Vagina (tissue), 2 donors: ENCODE results near the gene MLANA. TPM values are rescaled to one million over a fixed set of nuclear protein-coding genes. Genes with fewer than 3 reads are reported as not detected.

Experiments
- DNase-seq, 2 donors: peaks; one replicate each; pipeline ENCODE4 v3.0.0-alpha.2; 2017; ENCODE audit errors: extremely low spot score in 2 of 2
- H3K27ac ChIP-seq: fragments of 200-600 bp; sonication (generic); one replicate; pipeline ENCODE4 v1.5.1; 2019
- H3K27me3 ChIP-seq: fragments of 200-600 bp; sonication (generic); one replicate; pipeline ENCODE4 v1.5.1; 2019
- H3K36me3 ChIP-seq, 2 donors: fragments of 200-600 bp; sonication (generic); one replicate each; pipeline ENCODE4 v1.5.1; 2017 to 2019
- H3K4me1 ChIP-seq: fragments of 200-600 bp; sonication (generic); one replicate; pipeline ENCODE4 v1.5.1; 2019
- H3K4me3 ChIP-seq, 2 donors: fragments of 200-600 bp; sonication (generic); 1 replicate in 1 of 2; 2 replicates in 1 of 2; pipeline ENCODE4 v1.5.1; 2016 to 2019
- H3K9me3 ChIP-seq: fragments of 200-600 bp; sonication (generic); one replicate; pipeline ENCODE4 v1.5.1; 2019
- POLR2A ChIP-seq, 2 donors: fragments of 450-650 bp; IDR thresholded peaks; one replicate each; pipeline ENCODE4 v1.6.1; 2017; ENCODE audit warnings: antibody characterized with exemption in 2 of 2, mild to moderate bottlenecking in 2 of 2, moderate library complexity in 2 of 2
- POLR2AphosphoS5 ChIP-seq, 2 donors: sonication (generic); formaldehyde crosslinking; IDR thresholded peaks; one replicate each; pipeline ENCODE4 v1.9.0; 2017; ENCODE audit warnings: antibody characterized with exemption in 2 of 2, mild to moderate bottlenecking in 2 of 2, low read depth in 1 of 2; ENCODE audit not compliant: insufficient read depth in 1 of 2
- intact Hi-C: fragments of 100-400 bp; cut with DNase I; formaldehyde crosslinking; loops from one replicate; pipeline ENCODE4 v1.15.1; 2023
- total RNA-seq: library from RNA; depleted of rRNA; stranded (reverse); fragments of >200 nt; gene quantifications from one replicate; pipeline ENCODE4 v1.2.3, GENCODE V29; 2016
- TF ChIP-seq, protein P1 (sequence below), 3 experiments: fragments of 450-650 bp in 2 of 3; fragments of 200-600 bp in 1 of 3; sonication (generic) in 1 of 3; IDR thresholded peaks; one replicate each; pipeline ENCODE4 v1.5.1; 2017 to 2019; ENCODE audit warnings: antibody characterized with exemption in 3 of 3, mild to moderate bottlenecking in 2 of 3, moderate library complexity in 2 of 3

The MLANA gene
- total RNA-seq, 1 donor from 2014 or later, result not detected

GRCh38 chr9:5858833-5859232 lies 31.9 kb upstream of the MLANA start:
- DNase-seq, result no peak
- intact Hi-C loops, result no loop called here

DNA sequence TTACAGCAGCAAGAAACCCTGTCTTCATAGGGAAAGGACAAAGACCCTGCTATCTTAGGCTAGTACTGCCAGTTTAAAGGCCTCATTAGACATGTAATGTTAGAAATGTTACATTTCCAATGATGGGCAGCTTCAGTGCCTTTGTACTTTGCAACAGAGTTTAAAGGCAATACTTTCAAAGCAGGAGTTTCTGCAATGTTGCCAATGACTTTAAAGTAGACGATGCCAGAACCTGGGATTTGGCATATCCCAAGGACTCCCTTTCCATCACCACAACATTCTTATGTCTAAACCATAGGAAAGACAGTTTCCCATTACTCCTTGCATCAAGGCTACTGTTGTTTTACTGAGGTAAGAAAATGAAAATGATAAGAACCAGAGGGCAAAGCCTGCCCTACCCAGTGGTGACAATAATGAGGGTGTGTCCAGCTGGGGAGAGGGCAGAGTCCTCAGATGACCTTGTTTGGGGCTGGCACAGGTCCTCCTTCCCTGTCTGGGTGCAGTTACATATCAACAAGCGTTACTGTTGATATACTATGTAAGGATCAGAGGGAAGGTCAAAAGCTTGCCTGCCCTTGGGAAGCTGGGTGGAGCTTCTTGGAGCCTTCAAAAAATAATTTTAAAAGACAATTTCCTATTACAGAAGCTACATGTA lies 27.5 kb upstream of the MLANA start:
- no peaks in the 10 kb centered on the region for H3K4me1 ChIP-seq
- intact Hi-C loops, result no loop called here
- no peak for DNase-seq
- no peaks in the 10 kb centered on the region for H3K9me3 ChIP-seq
- no peaks in the 10 kb centered on the region for H3K27me3 ChIP-seq
- TF ChIP-seq POLR2AphosphoS5 (IDR thresholded peaks at IDR 0.05; ENCODE audit: insufficient read depth in 1 of 2, low read depth in 1 of 2), result no peak
- no peak for TF ChIP-seq POLR2A (IDR thresholded peaks at IDR 0.05)
- TF ChIP-seq, protein P1, sequence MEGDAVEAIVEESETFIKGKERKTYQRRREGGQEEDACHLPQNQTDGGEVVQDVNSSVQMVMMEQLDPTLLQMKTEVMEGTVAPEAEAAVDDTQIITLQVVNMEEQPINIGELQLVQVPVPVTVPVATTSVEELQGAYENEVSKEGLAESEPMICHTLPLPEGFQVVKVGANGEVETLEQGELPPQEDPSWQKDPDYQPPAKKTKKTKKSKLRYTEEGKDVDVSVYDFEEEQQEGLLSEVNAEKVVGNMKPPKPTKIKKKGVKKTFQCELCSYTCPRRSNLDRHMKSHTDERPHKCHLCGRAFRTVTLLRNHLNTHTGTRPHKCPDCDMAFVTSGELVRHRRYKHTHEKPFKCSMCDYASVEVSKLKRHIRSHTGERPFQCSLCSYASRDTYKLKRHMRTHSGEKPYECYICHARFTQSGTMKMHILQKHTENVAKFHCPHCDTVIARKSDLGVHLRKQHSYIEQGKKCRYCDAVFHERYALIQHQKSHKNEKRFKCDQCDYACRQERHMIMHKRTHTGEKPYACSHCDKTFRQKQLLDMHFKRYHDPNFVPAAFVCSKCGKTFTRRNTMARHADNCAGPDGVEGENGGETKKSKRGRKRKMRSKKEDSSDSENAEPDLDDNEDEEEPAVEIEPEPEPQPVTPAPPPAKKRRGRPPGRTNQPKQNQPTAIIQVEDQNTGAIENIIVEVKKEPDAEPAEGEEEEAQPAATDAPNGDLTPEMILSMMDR (IDR thresholded peaks at IDR 0.05), result no peak
- H3K27ac ChIP-seq, result no peak overlapping the region
- no peaks in the 10 kb centered on the region for H3K36me3 ChIP-seq
- H3K4me3 ChIP-seq, result no peak overlapping the region

More at GRCh38 chr9:5858833-5859232, 31.9 kb upstream of the MLANA start:
- Histone ChIP-seq H3K27me3 (no peaks in the 10 kb centered on the region), H3K9me3 (no peaks in the 10 kb centered on the region), H3K27ac (no peak overlapping the region), H3K4me1 (no peaks in the 10 kb centered on the region), H3K4me3 (no peak overlapping the region), H3K36me3 (no peaks in the 10 kb centered on the region)
- TF ChIP-seq, protein P1 (IDR thresholded peaks at IDR 0.05), result no peak
- TF ChIP-seq POLR2AphosphoS5 (IDR thresholded peaks at IDR 0.05; ENCODE audit: insufficient read depth in 1 of 2, low read depth in 1 of 2) (no peak), POLR2A (IDR thresholded peaks at IDR 0.05) (no peak)

DNA sequence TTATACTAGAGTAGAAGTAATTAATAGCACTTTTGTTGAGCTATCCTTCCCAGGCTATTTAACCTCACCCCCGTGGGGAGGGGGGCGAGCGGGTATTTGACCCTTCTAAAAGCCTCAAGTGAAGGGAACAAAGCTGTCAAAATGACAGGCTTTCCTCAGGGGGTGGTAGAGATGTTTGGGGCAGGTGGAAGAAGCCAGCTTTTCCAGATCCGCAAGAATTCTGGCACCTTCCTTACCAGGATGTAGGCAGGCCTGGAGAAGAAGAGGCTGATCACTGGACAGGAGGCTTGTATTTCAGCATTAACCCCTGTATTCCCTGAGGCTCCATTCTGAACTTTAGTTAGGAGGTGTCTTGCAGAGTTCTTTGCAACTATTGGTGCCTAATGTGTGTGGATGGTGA lies 26.2 kb upstream of the MLANA start:
- no peaks in the 10 kb centered on the region for H3K36me3 ChIP-seq
- no peak for TF ChIP-seq POLR2A (IDR thresholded peaks at IDR 0.05)
- TF ChIP-seq, protein P1 (IDR thresholded peaks at IDR 0.05), result no peak
- TF ChIP-seq POLR2AphosphoS5 (IDR thresholded peaks at IDR 0.05; ENCODE audit: insufficient read depth in 1 of 2, low read depth in 1 of 2), result no peak
- intact Hi-C loops, result no loop called here
- H3K4me1 ChIP-seq, result no peaks in the 10 kb centered on the region
- H3K4me3 ChIP-seq, result no peak overlapping the region
- H3K9me3 ChIP-seq, result no peaks in the 10 kb centered on the region
- DNase-seq, result no peak
- H3K27me3 ChIP-seq, result no peaks in the 10 kb centered on the region
- H3K27ac ChIP-seq, result no peak overlapping the region

DNA sequence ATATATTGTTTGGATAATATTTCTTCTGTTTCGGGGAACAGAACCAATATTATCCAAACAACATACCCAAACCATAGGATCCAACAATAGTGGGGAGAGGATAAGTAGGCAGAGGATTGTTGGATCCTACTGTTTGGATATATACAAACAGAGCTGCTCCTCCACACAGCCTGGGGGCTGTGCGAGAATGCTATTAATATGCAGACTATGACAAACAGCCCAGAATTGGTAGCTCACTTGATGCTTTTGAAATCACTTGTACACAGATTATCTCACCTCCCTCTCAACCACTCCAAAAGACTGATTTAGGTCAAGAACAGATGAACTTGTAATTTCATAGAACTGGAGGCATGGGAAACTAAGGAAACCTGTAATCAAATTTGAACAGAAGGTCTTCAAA lies 24.4 kb upstream of the MLANA start:
- Histone ChIP-seq H3K27ac (no peak overlapping the region), H3K4me1 (no peaks in the 10 kb centered on the region), H3K27me3 (no peaks in the 10 kb centered on the region), H3K9me3 (no peaks in the 10 kb centered on the region), H3K36me3 (no peaks in the 10 kb centered on the region), H3K4me3 (no peak overlapping the region)
- TF ChIP-seq POLR2AphosphoS5 (IDR thresholded peaks at IDR 0.05; ENCODE audit: insufficient read depth in 1 of 2, low read depth in 1 of 2) (no peak), POLR2A (IDR thresholded peaks at IDR 0.05) (no peak)
- TF ChIP-seq, protein P1 (IDR thresholded peaks at IDR 0.05), result no peak
- intact Hi-C loops, result no loop called here
- no peak for DNase-seq

DNA sequence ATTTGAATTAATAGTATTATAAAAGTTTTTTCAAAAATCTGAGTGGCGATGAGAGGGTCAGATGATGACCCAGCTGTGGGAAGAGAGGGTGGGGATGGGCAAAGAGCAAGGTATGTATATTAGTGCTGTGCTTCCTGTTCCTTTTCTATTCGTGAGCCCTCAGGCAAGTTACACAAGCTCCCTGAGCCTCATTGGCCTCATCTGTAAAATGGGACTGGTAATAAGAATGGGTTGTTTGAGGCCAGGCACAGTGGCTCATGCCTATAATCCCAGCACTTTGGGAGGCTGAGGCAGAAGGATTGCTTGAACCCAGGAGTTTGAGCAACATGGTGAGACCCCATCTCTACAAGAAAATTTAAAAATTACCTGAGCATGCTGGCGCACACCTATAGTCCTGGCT lies 24.0 kb upstream of the MLANA start:
- Histone ChIP-seq H3K4me1 (no peaks in the 10 kb centered on the region), H3K27me3 (no peaks in the 10 kb centered on the region), H3K9me3 (no peaks in the 10 kb centered on the region), H3K4me3 (no peak overlapping the region), H3K27ac (no peak overlapping the region), H3K36me3 (no peaks in the 10 kb centered on the region)
- TF ChIP-seq POLR2A (IDR thresholded peaks at IDR 0.05), result no peak
- TF ChIP-seq, protein P1 (IDR thresholded peaks at IDR 0.05), result no peak
- TF ChIP-seq POLR2AphosphoS5 (IDR thresholded peaks at IDR 0.05; ENCODE audit: insufficient read depth in 1 of 2, low read depth in 1 of 2), result no peak
- intact Hi-C loops, result no loop called here
- no peak for DNase-seq
